ENCODE results near the gene KIAA1958.

Gene KIAA1958

DNA sequence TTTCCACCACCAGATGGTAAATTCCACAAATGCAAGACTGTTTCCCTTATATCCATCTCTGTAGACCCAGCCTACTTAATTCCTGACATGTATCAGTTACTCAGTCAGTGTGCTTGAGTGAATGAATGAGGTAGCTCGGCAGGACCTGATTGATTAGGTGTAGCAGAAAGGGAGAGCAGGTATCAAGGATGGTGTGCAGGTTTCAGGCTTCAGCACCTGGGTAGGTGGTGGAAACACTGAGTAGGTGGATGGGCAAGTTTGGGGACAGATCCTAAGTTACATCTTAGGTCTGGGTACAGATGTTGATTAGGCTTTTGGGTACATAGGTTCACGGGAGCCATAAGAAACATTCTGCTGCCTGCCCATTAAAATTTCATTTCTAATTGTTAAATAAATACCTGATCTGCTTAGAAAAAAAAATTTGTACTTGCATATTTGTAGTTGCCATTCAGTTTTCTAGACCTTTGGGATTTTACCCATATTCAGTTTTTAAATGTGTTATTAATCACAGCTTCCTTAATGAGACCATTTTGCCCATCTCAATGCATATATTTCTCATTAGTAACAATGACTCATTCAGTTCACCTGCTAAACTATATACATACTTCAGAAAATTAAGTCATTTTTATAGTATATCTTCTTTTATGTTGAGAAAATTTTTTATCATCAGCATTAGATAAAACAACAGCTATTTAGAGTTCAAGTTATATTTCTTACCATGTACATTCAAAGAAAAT is 119.5 kb downstream of the KIAA1958 start:
- DNase-seq = no peak

DNA sequence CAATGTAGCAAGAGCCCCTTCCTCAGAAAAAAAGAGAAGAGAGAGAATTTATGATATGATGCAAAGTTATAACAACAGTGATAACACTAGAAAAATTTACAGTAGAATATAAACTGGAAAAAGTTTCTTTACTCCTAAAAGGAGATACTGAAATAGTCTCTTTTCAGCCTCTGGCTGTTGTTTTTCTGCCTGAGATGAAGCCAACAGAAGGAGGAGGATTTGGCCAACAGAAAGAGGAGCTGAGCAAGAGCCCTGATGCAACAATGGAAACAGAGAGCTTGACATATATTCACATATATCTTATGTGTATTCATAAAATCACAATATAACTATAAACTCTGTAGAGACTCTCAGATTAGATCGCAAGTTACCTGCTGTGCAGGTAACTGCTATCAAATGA is 122.2 kb downstream of the KIAA1958 start:
- DNase-seq = no peak

DNA sequence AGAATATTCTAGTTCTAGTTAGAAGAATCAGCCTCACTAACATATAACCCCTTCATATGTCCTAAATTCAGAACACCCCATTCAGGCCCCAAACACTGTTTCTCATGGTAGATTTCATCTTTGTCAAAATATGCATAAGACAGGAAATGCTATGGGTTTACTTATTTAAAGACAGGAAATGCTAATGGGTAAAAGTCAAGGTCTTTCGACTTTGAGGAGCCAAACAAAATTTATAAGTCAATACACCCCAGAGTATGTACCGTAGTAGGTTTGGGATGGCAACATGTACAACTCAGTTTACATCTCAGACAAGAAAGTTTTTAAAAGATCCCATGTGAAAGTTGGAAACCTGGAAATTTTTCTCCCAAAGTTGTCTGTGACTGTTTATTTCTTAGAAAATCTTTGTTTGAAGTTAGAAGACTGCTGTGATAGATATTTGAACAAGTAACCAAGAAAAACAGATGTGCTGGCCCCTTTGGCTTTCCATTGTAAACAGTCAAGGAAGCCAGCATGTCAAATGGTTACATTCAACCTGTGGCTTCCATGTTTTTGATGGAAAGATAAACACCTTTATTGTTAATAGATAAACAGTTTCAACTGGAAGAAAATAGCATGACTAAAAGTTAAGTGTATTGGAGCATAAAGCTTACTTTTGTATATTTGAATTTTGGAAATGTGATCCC is 129.1 kb downstream of the KIAA1958 start:
- no peak for DNase-seq

DNA sequence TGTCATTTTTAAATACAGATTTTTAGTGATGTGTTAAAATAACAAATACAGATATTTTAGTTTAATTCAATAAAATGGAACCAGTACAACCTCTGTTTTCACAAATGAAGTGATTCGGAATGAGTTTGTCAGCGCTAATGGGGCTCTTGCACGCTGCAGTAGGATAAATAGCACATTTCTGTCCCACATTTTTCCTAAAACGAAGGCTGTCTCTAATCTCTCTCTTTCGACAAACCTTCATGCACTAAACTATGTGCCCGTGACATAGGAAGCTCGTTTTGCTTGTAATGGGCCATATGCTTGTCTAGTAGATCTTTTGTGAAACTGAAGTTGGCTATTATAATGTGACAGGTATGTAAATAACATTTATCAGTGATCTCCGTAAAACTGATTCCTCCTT is 130.7 kb downstream of the KIAA1958 start:
- no peak for DNase-seq

DNA sequence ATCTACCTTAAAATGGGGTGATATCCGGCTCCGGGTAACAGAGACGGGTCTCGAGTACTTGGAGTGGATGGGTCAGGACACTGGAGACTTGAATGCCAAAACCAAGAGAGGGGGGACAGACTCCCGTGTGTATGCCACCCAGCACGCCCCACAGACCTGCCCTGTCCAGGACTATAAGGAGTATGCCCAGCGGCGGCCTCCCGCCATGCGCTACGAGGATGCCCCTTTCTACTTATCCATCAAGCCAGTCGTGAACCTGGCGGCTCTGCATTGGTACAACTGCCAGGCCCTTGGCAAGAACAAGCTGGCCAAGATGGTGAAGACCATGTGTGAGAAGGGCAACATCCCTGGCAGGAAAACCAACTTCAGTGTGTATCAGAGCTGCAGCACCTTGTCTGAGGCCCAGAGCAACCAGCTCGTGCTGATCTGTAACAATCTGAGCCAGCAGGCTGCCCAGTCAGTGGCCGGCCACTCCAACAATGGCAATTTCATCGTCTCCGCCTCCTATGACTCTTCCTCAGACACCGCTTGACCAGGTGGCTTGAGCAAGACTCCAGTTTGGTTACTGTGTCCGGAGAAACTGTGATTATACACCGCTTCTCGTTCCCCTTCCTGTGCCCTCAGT is 131.9 kb downstream of the KIAA1958 start:
- DNase-seq = no peak

DNA sequence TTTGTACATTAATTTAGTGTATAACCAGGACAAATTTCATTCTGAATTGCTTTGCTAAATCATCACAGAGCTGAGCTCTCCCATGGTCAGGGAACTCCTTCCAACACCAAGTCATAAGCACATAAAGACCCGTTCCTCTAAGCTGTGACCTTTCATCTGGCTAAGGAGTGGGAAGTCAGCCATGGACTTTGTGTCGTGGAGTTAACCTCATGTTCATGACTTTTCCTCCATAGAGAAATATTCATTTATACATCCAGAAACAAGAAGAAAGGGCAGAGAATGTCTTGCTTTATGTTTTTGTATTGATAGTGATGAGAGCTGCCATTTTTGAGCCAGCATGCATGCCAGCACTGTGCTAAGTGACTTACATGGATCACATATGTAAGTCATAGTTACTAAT is 133.8 kb downstream of the KIAA1958 start:
- DNase-seq = no peak

DNA sequence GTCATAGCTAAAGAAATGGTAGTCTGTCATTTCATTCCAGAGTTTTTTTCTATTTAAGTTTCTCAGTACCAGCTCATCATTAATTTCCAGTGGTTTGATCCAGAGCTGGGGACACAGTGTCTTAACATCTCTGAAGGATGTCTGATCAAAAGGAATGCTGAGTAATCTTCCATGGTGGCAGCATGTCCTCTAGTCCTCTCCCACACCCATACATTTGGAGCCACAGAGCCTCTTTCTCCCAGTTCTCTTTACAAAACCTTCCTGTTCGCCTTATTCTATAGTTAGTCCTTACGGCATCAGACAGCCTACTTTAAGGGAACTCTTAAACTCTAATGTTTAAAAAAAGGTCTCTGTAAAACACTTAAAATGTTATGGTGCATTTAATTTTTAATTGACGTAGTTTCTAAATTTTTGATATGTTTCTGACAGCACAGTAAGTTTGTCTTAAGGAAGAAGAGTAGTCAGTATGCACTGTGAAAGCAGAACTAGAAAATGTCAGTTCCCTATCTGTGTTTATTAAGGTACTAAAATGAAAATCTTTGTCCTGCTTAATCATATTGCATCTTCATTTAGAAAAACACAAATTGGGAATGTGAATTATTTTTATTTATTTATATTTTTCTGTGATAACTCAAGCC is 134.5 kb downstream of the KIAA1958 start:
- DNase-seq = no peak

DNA sequence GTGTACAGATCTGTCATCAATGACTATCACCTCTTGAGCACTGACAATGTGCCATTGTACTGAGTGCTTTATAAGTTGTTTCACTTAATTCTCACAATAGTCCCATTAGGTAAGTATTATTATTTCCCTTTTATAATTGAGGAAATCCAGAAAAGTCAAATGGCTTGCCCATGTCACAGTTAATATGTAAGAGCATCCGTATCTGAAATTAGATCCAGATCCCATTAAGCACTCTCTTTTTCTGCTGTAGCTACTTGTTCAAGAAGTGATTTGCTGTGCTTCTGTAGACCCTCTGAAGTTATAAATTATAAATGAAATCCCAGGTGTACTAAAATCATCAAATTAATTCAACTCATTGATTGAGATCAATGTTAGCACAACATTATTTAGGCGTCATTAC is 136.6 kb downstream of the KIAA1958 start:
- no peak for DNase-seq

DNA sequence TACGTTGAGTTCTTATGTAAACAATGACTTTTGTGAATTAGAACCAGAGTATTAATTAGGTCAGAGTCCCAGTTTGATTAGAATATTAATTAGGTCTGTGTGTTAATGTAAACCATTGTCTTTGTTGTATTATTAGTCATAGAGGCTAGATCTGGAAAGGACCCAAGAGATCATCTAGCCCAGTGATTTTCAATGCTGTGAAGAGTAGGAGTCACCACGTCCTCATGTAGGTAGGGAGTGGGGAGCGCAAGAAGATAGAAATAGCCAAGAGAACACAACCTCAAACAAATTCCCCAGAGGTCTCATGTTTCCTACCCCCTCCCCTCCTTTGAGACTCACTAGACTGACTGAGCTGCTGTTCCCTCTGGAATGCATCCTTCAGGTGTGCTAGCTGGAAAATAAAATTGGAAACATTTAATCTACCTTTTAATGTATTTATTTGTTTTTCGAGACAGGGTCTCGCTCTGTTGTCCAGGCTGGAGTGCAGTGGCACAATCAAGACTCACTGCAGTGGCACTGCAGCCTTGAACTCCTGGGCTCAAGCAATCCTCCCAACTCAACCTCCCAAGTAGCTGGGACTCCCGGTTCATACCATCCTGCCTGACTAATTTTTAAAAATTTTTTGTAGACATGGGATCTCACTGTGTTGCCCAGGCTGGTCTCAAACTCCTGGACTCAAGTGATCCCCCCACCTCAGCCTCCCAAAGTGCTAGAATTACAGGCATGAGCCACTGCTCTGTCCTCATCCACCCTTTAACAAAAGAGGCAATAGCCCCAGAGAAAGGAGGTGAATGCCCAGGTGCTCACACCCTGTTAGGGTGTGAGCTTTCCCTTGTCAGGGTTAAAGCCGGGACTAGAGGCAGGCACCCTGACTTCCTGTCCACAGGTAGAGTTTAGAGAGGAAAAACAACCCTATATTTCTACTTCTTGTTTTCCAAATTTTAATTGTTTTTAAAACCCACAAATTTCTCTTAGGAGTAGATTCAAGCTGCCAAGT is 138.4 kb downstream of the KIAA1958 start:
- no peak for DNase-seq

DNA sequence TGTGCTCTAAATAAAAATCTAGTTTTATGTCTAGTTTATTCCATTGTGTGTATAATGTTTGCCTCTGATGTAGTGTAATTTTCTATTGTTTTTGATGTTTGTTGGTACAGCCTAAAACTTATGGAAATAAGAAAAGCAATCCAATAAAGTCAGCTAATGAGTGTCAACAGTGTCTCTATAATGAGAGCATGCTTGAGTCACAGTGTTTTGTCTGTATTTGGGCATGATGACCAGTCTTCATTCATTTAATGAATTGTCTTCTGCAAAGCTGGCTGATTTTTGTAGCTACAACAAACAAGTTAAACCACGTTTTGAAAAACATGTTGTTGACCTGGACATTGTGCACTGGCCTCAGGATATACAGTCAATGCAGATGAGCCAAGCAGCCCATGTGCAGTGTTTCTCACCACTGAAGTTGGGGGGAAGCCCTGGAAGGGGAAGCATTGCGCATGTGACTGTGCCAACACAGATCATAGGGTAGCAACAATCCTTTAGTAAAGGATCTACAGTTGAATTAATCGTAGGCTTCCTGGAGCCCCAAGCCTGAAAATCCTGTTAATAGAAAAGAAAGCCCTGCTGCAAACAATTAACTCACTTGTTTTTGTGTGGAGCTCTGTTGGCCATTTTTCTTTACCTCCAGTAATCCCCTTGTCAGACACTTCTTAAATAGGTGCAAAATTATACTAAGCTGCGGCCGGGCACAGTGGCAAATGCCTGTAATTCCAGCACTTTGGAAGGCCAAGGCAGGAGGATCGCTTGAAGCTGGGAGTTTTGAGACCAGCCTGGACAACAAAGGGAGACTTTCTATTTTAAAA is 143.3 kb downstream of the KIAA1958 start:
- no peak for DNase-seq

DNA sequence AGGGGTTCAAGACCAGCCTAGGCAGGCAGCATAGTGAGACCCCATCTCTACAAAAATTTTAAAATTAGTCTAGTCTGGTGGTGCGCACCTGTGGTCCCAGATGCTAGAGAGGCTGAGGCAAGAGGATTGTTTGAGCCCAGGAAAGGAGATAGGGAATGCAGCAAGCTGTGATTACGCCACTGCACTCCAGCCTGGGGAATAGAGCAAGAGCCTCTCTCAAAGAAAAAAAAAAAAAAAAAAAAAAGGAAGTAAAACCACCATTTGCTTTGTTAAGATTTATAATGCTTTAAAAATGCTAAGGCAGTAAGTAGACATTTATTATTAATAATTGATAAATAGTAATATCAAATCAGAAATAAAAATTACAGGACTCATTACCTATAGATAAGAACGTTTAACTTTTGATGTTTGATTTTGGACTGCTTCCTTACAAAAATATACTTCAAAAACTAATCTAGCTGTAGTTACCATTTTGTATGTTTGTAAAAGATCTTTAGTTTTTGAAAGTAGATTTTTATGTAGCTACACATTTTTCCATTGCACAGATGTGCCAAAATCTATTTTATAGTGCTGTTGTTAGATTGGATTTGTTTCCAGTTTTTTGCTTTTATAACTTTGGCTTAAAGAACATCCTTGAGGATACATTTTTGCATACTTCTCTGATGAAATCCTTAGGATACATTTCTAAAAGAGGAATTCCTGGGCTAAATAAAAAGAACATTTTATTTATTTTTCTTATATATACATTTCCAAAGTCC is 144.9 kb downstream of the KIAA1958 start:
- DNase-seq = no peak

DNA sequence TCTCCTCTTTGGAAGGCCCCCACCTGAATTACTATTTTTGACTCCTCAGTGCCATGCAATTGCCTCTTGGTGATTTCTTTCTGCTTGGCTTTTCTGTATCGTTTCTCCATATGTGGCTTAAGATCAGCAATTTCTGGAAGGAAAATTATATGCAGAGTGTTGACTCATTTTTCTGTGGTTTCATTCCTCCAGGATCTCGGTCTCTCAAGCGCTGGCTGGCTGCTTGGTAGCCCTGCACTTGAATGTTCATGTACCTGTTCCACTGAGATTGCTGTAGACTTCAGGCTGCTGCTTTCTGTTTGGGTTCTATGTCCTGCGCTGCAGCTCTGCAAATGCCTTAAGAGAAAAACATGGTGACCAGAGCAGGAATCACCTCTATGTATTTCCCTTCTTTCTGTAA is 153.7 kb downstream of the KIAA1958 start:
- DNase-seq = no peak

DNA sequence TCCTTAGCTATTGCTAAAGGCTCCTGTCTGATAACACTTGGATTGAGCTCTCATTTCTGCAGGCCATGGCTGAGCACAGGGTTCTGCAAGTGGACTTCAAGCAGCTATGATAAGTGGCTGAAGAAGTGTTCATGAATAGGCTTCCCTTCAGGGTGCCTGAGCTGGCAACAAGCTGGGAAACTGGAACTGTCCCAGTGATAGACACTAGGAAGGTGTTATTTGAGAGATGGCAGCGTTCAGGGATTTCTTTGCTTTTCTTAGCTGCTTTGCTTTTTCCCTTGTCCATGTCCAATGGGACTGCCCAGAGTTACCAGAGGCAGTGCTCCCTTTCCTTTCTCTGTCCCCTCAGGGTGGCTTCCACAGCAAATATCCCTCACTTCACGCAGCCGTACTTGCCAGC is 155.5 kb downstream of the KIAA1958 start:
- DNase-seq = no peak

DNA sequence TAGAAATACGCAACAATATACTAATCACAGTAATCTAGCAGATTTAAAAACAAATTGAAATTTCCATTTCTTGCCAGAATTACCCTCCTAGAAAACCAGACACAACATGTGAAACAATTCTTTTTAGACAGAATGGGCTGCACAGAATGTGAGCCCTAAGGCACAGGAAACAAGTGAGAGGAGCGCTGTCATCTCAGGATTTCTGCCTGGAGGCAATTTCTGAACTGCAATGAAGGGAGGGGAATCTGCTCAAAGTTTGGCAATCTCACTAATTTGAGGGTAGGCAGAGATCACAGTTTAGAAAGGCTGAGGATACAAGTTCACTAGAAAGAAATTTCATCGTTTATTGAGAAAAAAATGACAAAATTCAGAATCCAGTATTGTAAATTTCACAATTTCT is 161.0 kb downstream of the KIAA1958 start:
- no peak for DNase-seq

DNA sequence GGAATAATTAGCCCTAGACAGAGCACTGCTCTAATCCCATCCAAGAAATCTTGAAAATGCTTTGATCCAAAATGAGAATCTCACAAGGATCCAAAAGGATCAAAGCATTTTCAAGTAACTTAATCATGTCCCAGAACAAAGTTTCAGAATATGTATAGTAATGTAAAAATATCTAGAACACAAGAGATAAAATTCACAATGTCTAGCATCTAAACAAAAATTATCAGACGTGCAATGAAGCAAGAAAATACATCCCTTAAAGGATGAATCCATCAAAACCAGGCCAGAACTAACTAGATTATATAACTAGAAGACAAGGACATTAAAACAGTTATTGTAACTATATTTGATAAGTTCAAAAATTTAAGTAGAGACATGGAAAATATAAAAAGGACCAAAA is 162.0 kb downstream of the KIAA1958 start:
- no peak for DNase-seq

DNA sequence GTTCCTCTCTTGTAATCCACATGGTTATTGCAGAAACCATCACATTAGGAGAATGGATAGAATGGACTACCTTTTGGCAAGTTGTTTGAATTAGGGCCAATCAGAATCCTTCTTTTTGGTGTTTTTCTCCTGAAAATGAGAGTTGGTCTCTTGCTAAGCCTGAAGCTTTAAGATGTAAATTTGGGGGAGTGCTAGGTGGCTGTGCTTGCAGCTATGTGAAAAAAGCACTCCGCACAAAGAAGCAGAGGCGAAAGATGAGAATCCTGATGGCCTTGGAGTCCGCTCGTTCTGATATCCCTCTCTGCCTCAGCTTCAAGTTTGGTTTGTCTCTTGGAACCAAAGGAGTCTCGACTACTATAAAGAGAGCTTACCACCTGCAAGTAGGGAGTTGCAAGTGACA is 167.7 kb downstream of the KIAA1958 start:
- DNase-seq = no peak

DNA sequence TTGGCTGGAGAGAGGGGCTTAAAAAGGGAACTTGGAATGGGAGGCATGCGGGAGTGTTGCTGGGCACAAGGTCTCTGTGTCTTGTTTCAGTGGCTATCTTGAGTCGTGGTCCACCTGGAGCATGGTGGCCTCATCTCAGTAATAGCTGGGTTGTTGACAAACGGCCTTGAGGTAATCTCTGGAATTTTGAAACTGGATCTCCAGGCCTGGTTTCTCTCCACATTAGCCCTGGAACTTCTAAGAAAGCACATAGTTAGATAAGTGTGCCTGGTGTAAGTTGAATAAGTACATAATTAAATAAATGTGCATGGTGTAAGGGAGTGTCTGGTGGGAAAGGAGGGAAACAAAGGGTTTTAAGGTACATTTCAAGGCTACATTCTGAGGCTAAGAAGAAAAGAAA is 169.0 kb downstream of the KIAA1958 start:
- DNase-seq = no peak

DNA sequence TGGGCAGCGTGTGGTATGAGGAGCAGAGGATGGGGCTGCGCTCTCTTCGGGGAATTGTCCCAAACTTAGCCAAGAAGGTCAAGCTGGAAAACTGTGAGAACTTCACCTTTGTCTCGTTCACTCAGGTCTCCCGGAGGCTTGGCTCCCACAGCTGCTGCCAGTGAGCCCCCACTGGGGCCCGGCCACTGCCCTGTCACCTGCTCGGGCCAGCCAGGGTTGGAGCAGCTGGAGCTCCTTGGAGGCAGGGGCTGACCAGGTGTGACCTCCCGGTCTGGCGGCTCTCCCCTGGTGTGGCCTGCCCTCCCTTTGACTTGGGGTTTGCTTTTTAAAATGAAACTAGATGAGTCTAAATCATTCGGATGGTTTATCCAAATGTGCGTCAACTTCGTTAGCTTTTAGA is 173.3 kb downstream of the KIAA1958 start:
- no peak for DNase-seq

DNA sequence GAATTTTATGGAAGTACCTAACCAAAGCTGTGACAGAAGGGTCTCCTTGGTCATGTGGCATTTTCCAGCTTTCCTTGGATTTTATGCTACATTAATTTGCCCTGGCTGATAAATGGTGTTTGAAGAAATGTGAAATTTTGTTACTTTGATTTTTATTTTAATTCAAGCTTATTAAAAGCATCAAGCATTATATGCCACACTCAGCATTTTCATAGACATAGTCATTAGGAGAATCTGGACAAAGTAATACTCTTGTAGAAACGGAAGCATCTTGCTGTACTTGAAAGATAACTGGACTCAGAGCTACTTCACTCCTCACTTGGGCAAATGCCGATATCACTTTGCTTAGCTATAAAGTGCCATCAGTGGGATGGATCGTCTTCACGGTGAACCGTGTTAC is 177.1 kb downstream of the KIAA1958 start:
- DNase-seq = no peak

DNA sequence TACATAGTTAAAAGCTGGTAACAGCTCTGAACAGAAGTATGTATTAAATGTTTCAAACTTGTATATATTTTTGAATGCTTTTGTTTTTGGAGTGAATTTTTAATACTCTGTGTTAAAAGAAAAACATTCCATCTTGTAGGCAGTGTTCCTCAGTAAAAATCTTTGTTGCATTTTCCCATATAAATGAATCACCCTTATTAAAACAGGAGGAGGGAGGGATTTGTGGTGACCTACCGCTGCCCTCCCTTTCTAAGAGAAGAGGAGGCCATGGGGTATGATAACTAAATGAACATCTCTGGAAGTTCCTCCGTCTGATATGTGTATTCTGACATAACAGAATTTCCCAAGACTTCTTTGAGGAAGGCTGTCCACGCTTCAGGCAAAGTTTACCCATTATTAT is 177.9 kb downstream of the KIAA1958 start:
- DNase-seq = no peak

DNA sequence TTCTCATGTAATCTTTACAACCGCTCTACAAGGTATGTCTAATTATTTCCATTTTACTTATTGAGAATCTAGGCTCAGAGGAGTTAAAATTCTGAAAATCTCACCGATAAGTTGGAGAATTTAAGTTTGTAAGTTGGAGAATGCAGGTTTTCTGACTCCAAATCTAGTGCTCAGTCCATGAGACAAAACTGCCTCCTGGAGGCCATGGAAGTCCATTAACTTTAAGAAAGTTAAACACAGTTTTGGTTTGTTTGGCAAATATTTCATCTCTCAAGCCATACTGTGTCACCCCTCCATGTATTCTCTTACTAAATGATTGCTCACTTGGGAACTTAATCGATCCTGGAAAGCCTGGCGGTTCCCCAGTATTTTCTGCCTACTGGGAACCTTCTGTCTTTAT is 178.7 kb downstream of the KIAA1958 start:
- no peak for DNase-seq
